DND-41 (cell line): ENCODE measurements around the gene GATA5.

Experiments
- CTCF ChIP-seq: IDR thresholded peaks from 2 replicates; pipeline ENCODE4 v1.5.1; 2012; ENCODE audit warnings: borderline replicate concordance, low read length, moderate library complexity, mild to moderate bottlenecking; ENCODE audit not compliant: poor library complexity, severe bottlenecking; ENCODE audit errors: extremely low read depth
- EZH2 ChIP-seq: IDR thresholded peaks from 3 replicates; pipeline ENCODE4 v1.6.1; 2012; ENCODE audit warnings: borderline replicate concordance, low read depth, mild to moderate bottlenecking, moderate library complexity, low read length, inconsistent platforms; ENCODE audit not compliant: severe bottlenecking

DNA sequence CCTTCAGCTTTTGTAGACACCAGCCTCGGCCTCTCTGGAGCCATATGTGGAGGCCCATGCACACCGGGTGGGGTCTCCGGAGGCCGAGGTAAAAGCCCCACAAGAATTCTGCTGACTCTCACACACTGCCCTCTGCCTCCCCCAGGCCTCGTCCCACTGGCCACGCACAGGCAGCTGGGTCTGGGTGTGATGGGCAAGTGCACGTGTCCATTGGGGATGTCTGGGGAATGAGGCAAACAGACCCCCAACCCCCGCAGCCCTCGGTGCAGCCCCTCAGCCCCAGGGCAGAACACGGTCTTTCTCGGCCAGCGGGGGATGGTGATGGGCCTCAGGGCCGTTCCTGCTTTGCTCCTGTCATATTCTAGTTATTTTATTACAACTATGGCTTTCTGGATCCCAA, 44.0 kb upstream of the GATA5 start:
- TF ChIP-seq CTCF (no peak), EZH2 (no peak)
